HG02885 (cell line): ENCODE results near the gene ALPP.
"Not testable (repeated sequence)": the region's sequence is repeated elsewhere in the genome, so short reads cannot be mapped to it uniquely, and the experiment has no call there.

Source experiments
- ATAC-seq: cut with Tn5 transposase; IDR thresholded peaks from one replicate; pipeline ENCODE4 v1.9.1; 2021; ENCODE audit warnings: mild to moderate bottlenecking; ENCODE audit not compliant: unreplicated experiment, poor library complexity

ALPP gene

DNA sequence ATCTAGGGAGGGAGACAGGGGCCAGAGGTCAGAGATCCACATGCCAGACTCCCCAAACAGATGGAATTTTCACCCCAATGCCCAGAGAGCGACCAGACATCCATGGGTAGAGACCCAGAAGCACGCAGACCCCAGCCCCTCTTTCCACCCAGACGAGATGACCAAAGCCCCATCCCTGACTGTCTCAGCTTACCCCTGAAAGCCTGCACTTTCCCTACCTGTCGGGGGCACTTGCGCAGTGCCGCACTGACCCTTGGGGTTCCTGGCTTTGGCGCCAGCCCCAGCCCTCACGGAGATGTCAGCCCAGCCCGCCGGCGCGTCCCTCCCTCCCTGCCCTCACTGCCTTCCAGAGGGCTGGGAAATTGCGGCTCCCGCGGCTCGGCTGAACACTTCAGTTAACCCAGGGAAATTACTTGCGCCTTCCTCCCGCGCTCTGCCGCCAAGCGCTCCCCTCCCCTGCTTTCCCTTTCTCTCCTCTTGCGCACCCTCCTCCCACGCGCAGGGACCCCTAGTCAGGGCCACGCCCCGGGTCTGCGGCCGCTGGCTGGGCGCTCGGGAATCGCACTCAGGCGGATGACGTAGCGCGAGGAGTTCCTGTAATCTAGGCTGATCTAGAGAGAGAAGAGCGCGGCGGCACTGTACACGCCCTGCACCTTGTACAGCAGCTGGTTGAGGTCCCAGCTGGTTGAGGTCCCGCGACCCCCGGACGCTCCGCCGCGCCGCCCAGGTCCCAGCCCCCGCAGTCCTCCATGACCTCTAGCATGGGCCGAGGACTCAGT lies 40.1 kb downstream of the ALPP start:
- ATAC-seq, result no peak

DNA sequence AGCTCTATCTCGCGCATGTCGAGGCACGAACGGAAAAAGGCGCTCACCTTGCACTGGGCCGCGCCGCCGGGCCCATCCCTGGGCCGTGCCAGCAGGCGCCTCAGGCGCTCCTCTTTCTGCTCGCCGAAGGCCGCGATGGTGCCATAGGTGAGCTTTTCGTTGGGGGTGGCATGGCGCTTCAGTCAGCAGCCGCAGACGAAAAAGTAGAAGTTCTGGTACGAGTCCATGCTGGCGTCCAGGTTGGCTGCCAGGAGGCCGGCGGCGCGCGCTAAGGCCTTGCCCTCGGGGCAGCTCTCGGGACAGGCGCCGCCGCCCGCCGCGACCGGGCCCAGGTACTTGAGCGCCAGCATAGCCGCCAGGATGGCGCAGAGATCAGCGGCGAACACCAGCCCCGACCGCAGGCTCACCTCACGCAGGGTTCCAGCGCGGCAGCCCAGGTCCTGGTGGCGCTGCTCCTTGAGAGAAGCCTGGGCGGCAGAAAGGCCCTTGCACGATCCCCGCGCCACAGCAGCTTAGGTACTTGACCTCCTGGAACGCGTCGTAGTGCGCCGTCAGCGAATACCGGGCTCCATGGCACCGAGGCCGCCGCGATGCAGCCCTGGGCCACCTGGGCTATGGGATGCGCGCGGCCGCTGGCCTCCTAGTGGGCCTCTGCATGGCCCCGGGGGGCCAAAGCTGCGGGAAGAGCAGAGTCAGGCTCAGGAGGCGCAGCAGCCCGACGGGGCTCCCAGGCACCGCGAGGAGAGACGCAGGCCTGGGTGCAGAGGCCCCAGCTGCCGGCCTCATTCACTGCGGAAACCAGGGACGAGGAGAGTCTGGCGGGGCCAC lies 40.9 kb downstream of the ALPP start:
- ATAC-seq, result no peak

DNA sequence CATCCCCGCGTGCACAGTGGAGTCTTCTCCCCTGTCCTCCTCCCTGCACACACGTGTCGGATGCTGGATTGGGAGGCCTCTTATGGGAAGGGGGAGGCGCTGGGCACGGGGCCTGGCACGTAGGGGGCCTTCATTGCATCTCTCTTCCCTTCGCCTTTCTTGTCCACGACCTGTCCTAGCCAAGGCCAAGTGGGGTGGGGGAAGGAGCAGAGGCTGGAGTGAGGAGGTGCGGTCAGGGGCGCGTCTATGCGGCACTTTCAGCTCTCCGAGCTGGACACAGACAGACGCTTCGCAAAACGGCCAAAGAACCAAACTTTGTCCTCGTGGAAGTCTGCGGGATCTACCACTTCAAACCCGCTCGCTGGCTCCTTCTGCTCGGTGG lies 41.5 kb downstream of the ALPP start:
- ATAC-seq, result no peak

DNA sequence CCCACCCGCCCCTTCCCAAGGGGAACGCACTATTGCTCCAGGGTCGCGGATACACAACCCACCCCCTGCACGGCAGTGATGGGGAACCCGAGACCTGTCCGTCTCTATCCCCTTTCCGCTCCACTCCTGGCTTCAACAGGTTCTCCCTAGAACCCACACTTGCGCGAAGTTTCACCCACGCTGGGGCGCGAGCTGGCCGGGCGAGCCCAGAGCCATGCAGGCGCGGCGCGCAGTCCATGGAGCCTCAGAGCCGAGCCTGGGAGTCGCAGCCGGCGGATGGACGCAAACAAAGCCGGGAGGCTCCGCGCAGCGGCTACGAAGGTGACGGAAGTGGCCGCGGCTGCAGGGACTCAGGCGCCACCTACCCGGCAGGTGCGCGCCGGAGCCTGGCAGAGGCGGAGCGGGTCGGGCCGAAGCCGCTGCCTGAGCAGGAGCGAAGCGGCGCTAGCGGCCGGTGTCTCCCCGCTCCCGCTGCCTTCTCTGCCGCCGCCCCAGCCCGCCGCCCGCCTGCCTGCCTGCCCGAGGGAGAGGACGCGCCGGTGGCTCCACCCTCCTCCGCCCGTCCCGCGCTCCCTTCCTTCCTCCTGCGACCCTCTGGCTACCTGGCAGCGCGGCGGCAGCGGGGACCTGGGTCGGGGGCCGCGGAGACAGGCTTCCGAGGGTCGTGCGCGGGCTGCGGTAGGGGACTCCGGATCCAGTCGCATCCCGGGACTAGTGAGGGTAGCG lies 42.1 kb downstream of the ALPP start:
- no peak for ATAC-seq

DNA sequence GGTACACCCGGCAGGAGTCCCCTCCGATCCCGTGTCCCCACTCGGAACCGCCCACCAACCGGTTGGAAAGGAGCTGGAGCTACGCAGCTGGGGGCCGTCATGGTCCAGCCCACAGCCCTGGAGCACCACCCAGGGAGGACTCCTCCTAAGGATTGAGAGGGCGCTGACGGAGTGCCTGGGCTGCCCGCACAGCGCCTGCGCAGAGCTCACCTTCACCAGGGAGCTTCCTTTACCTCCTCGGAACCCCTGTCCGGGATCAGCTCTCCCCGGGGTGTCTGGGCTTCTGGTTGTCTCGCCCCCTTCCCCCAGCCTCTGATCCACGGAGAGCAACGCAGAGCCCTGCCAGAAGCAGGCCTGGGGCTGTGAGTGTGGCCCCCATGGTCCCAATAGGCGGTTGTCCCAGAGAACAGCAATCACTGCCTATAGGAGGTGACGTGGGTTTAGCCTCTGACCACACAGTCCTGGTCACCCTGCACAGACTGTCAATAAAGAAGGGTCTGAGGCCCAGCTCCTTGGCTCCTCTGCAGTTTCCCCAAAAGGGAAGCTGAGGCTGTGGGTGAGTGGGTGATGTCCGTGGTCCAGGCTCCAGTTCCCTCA lies 42.7 kb downstream of the ALPP start:
- ATAC-seq, result no peak

DNA sequence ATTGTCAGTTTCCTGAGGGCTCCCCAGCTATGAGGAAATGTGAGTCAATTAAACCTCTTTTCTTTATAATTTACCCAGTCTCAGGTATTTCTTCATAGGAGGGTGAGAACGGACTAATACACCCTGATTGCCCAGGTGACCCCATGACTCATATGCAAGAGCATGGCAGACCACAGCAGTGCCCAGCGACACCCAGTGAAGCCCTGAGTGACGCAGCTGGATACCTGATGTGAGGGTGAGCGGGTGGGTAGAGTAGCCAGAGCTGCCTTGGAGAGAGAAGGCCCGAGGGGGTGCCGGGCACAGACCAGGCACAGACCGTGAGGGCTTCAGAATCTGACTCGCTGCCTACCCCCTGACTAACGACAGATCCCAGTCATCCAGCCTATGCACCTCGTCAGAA lies 43.5 kb downstream of the ALPP start:
- no peak for ATAC-seq

DNA sequence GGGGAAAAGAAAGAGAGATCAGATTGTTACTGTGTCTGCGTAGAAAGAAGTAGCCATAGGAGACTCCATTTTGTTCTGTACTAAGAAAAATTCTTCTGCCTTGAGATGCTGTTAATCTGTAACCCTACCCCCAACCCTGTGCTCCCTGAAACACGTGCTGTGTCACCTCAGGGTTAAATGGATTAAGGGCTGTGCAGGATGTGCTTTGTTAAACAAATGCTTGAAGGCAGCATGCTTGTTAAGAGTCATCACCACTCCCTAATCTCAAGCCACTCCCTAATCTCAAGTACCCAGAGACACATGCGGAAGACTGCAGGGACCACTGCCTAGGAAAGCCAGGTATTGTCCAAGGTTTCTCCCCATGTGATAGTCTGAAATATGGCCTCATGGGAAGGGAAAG lies 44.4 kb downstream of the ALPP start:
- not testable (repeated sequence) for ATAC-seq

DNA sequence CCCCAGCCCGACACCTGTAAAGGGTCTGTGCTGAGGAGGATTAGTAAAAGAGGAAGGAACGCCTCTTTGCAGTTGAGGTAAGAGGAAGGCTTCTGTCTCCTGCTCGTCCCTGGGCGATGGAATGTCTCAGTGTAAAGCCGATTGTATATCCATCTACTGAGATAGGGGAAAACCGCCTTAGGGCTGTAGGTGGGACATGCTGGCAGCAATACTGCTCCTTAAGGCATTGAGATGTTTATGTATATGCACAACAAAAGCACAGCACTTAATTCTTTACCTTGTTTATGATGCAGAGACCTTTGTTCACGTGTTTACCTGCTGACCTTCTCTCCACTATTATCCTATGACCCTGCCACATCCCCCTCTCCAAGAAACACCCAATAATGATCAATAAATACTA lies 44.9 kb downstream of the ALPP start:
- ATAC-seq, result not testable (repeated sequence)

DNA sequence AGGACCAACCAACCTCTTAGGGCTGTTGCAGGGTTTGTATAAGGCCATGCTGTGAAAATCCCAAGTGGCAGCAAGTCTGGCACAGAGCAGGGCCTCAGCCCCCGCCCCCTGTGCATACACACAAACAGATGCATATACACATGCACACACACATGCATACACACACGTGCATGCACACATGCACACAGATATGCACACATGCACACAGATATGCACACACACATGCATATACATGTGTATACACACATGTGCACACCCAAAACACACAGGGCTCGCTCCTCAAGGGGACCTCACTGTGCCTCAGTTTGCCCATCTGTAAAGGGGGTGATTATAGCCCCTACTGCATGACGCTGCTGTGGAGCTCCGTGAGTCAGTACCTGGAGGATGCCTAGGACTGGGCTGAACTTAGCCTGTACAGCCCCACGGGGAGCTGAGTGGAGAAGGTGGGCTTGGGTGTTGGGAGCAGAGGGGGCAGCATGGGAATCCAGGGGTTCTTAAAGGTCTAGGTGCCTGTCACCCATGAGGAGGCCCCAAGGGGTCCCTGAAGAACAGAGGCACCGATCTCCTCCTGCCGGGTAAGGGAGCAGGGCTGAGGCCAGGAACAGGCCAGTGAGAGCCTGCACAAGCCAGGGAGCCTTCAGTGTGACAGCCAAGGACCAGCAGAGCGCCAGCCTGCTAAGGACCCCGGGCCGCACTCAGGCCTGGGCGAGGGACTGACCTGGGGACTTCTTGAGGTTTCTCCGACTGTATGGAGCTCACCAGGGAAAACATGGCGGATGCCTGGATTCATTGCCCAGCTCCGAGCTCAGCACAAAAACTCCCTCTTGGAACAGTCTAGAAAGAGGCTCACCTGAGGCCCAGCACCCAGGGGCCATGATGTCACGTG lies 53.4 kb downstream of the ALPP start:
- ATAC-seq, result no peak
